ENCODE results near the gene ASXL2. TPM values are rescaled to one million over a fixed set of nuclear protein-coding genes. Genes with fewer than 3 reads are reported as not detected.
A peak's percentile ranks its signal among the peaks of the same experiment; 100 is the strongest.
"Not testable (repeated sequence)": the region's sequence is repeated elsewhere in the genome, so short reads cannot be mapped to it uniquely, and the experiment has no call there.

Gene ASXL2
- total RNA-seq (2014; rRNA removed; shearing (Covaris generic)) = 7.0 and 11.4 TPM in 2 replicates

DNA sequence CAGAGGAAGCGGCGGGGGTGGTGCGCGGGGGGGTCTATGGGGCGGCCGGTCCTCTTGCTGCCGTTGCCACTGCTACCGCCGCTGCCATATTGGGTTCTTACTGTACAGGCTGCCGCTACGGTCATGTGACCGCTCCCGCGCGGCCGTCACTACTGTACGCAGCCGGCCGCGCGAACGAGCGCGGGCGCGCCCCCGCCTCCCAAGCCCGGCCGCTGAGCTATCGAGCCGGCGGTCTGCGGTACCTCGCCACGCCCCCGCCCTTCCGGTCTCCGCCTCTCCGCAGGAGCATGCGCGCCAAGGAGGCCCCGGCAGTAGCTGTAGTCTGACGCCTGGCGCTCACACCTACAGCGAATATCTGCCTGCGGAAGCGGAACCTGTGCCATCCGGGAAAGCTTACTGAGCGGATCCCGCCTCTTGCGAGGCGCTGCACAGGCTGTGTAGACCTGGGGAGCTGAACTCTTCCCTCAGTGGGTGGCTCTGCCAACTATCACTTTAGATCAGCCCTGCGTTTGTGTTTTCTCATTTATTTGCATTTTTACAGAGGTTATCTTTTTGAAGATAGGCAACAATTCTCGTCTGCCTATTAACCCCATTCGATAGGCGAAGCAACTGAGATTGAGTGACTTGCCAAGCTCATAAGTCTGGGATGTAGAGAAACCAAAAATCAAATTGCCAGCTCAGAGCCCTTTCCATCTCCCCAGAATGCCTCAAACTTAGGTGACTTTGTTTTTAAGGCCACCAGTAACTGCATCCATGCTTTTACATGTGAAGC is at the start of gene ASXL2:
ASXL2 (minus strand) TSS at position 127 of the 772 bp plus-strand sequence. CDS start 265 bp downstream, outside the sequence.
- Histone ChIP-seq H3K27ac (peak within 1 kb of the TSS; percentile 82), H3K36me3 (peaks cover 3% of the 10 kb centered on the region; the same call in 1 of the 2 replicates), H3K4me3 (peak within 1 kb of the TSS; percentile 79), H3K9me3 (replicated peaks) (no peaks in the 10 kb centered on the region), H3K4me1 (replicated peaks) (peaks cover 17% of the 10 kb centered on the region), H3K27me3 (replicated peaks) (no peaks in the 10 kb centered on the region)
- DNase-seq (ENCODE audit: low read depth in 1 of 2, low spot score in 2 of 2) = peak; percentile 96 to 97

DNA sequence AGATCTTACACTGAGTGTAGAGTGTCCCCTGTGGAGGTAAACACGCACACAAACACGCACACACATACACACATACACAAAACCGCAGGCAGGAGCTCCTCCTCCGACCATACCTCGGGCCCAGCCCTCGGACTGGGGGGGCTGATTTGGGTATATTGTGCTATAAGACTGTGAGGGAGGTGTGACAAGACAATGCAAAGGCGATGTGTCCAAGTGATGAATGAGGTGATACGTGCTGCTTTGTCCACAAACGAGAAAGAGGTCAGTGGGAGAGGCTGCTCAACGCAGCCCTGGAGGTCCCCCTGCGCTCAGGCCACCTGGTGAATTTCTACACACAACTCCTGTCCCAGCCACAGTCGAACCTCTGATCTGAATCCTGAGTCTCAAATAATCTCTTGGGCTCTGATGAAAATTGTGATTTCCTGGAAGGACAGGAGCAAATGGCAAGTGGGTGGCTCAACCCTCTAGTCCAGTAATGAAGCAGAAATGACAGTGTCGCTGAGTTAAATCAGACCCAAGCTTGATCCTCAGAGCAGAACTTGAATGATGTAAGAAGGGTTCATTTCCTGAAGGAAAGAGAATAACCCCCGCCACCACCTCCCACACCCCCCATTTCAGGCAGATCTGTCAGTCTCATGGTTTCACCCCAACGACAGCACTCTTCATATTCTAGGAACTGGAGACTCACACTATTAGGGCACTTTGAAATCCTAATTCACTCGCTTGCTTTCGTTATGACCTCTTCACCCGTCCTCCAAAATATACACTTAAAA is 48.9 kb upstream of the ASXL2 start:
- no peak overlapping the region for H3K27ac ChIP-seq
- no peaks in the 10 kb centered on the region for H3K4me1 ChIP-seq (replicated peaks)
- no peaks in the 10 kb centered on the region for H3K36me3 ChIP-seq
- no peak overlapping the region for H3K4me3 ChIP-seq
- H3K9me3 ChIP-seq (replicated peaks) = no peaks in the 10 kb centered on the region
- DNase-seq (ENCODE audit: low read depth in 1 of 2, low spot score in 2 of 2) = no peak
- peaks cover 8% of the 10 kb centered on the region for H3K27me3 ChIP-seq (replicated peaks)

DNA sequence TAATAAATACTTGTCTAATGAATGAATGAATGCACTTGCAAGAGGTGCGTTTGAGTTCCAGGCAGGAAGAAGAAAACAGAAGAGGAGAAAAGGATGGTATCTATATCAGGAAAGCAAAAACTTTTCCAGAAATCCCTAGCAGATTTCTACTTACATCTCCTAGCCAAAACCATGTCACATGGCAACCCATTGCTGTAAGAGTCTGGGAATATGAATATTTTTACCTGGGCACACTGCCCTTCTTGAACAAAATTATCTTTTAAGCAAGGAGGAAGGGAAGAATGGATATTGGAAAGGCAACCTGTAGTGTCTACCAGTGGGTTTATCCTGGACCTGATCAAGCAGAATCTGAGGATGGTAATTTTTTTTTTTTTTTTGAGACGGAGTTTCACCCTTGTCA is 44.2 kb upstream of the ASXL2 start:
- Histone ChIP-seq H3K27me3 (replicated peaks) (peaks cover 8% of the 10 kb centered on the region), H3K27ac (no peak overlapping the region), H3K36me3 (no peaks in the 10 kb centered on the region), H3K9me3 (replicated peaks) (no peaks in the 10 kb centered on the region), H3K4me1 (replicated peaks) (peaks cover 13% of the 10 kb centered on the region), H3K4me3 (no peak overlapping the region)
- no peak for DNase-seq (ENCODE audit: low read depth in 1 of 2, low spot score in 2 of 2)

DNA sequence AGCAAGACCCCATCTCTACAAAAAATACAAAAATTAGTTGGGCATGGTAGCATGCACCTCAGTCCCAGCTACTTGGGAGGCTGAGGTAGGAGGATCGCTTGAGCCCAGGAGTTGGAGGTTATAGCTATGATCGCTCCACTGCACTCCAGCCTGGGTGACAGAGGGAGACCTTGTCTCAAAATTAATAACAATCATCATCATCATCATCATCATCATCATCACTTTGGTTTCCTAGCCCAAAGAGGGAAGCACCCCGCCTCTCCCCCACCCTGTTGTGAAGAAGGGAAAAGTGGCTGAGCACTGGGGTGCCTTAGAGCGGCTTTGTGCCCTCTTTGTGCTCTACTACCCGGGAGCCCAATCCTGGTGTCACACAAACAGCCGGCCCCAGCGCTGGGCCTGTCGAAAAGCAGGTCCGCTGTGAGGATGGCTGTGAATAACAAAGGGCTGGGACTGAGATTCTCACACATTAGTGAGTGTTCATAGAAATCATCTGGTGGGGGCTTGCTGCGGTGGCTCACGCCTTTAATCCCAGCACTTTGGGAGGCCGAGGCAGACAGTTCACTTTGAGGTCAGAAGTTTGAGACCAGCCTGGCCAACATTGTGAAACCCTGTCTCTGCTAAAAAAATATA is 42.6 kb upstream of the ASXL2 start:
- Histone ChIP-seq H3K4me1 (replicated peaks) (peaks cover 13% of the 10 kb centered on the region), H3K27me3 (replicated peaks) (peaks cover 8% of the 10 kb centered on the region), H3K27ac (no peak overlapping the region), H3K4me3 (no peak overlapping the region), H3K9me3 (replicated peaks) (no peaks in the 10 kb centered on the region), H3K36me3 (no peaks in the 10 kb centered on the region)
- no peak for DNase-seq (ENCODE audit: low read depth in 1 of 2, low spot score in 2 of 2)

DNA sequence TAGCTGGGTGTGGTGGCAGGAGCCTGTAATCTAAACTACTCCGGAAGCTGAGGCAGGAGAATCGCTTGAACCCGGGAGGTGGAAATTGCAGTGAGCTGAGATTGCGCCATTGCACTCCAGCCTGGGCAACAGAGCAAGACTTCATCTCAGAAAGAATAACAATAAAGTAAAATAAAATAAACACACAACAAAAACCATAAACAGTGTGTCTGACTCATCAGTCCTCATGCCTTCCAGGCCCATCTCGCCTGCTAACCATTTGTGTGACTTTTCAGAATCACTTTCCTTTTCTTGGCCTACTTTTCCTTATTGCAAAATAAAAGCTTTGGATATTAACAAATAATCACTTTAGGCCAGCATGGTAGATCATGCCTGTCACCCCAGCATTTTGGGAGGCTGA is 42.0 kb upstream of the ASXL2 start:
- Histone ChIP-seq H3K4me1 (replicated peaks) (peaks cover 13% of the 10 kb centered on the region), H3K36me3 (no peaks in the 10 kb centered on the region), H3K4me3 (no peak overlapping the region), H3K9me3 (replicated peaks) (no peaks in the 10 kb centered on the region), H3K27ac (no peak overlapping the region), H3K27me3 (replicated peaks) (peaks cover 8% of the 10 kb centered on the region)
- peak; percentile 65 to 91 for DNase-seq (ENCODE audit: low read depth in 1 of 2, low spot score in 2 of 2)

DNA sequence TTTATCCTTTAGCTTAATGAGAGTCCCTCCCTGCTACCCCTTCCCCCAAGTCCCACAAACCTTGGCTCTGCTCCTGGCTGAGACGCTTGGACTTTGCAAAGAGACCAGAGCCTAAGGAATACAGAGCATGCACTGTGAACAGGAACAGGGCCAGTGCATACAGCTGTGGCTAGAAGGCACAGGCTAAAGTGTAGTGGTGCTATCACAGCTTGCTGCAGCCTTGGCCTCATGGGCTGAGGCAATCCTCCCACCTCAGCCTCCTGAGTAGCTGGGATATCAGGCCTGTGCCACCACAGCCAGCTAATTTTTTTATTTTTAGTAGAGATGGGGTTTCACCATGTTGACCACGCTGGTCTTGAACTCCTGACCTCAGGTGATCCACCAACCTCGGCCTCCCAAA is 39.5 kb upstream of the ASXL2 start:
- no peak for DNase-seq (ENCODE audit: low read depth in 1 of 2, low spot score in 2 of 2)
- no peak overlapping the region for H3K4me3 ChIP-seq
- peaks cover 26% of the 10 kb centered on the region for H3K4me1 ChIP-seq (replicated peaks)

DNA sequence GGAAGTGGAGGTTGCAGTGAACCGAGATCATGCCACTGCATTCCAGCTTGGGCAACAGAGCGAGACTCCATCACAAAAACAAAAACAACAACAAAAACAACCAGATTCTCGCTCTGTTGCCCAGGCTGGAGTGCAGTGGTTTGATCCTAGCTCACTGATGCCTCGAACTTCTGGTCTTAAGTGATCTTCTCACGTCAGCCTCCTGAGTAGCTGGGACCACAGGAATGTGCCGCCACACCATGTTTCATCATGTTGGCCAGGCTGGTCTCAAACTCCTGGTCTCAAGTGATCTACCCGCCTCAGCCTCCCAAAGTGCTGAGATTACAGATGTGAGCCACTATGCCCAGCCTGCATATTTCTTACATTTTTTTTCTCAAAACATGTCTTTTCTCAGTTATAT is 39.1 kb upstream of the ASXL2 start:
- not testable (repeated sequence) for H3K36me3 ChIP-seq; H3K27me3 ChIP-seq (replicated peaks); H3K27ac ChIP-seq; H3K9me3 ChIP-seq (replicated peaks); DNase-seq (ENCODE audit: low read depth in 1 of 2, low spot score in 2 of 2); H3K4me3 ChIP-seq
- peaks cover 30% of the 10 kb centered on the region for H3K4me1 ChIP-seq (replicated peaks)

More for the DNA sequence above, 39.5 kb upstream of the ASXL2 start:
- Histone ChIP-seq H3K27ac (no peak overlapping the region), H3K9me3 (replicated peaks) (no peaks in the 10 kb centered on the region), H3K36me3 (no peaks in the 10 kb centered on the region), H3K27me3 (replicated peaks) (peaks cover 4% of the 10 kb centered on the region)

DNA sequence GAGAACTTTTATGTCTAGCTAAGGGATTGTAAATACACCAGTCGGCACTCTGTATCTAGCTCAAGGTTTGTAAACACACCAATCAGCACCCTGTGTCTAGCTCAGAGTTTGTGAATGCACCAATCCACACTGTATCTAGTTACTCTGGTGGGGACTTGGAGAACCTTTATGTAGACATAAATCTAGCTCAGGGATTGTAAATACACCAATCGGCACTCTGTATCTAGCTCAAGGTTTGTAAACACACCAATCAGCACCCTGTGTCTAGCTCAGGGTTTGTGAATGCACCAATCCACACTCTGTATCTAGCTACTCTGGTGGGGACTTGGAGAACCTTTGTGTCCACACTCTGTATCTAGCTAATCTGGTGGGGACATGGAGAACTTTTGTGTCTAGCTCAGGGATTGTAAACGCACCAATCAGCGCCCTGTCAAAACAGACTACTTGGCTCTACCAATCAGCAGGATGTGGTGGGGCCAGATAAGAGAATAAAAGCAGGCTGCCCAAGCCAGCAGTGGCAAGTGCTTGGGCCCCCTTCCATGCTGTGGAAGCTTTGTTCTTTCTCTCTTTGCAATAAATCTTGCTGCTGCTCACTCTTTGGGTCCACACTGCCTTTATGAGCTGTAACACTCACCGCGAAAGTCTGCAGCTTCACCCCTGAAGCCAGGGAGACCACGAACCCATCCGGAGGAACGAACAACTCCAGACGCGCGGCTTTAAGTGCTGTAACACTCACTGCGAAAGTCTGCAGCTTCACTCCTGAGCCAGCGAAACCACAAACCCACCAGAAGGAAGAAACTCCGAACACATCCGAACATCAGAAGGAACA is 37.9 kb upstream of the ASXL2 start:
- not testable (repeated sequence) for H3K27ac ChIP-seq; DNase-seq (ENCODE audit: low read depth in 1 of 2, low spot score in 2 of 2); H3K9me3 ChIP-seq (replicated peaks); H3K36me3 ChIP-seq; H3K27me3 ChIP-seq (replicated peaks); H3K4me3 ChIP-seq
- H3K4me1 ChIP-seq (replicated peaks) = peaks cover 31% of the 10 kb centered on the region

DNA sequence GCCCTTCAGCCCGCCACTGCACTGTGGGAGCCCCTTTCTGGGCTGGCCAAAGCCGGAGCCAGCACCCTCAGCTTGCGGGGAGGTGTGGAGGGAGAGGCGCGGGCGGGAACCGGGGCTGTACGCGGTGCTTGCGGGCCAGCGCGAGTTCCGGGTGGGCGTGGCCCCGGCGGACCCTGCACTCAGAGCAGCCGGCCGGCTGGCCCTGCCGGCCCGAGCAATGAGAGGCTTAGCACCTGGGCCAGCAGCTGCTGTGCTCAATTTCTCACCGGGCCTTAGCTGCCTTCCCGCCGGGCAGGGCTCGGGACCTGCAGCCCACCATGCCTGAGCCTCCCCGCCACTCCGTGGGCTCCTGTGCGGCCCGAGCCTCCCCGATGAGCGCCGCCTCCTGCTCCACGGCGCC is 37.1 kb upstream of the ASXL2 start:
- not testable (repeated sequence) for H3K27ac ChIP-seq; H3K27me3 ChIP-seq (replicated peaks); H3K4me3 ChIP-seq; DNase-seq (ENCODE audit: low read depth in 1 of 2, low spot score in 2 of 2); H3K9me3 ChIP-seq (replicated peaks); H3K36me3 ChIP-seq
- peaks cover 23% of the 10 kb centered on the region for H3K4me1 ChIP-seq (replicated peaks)

DNA sequence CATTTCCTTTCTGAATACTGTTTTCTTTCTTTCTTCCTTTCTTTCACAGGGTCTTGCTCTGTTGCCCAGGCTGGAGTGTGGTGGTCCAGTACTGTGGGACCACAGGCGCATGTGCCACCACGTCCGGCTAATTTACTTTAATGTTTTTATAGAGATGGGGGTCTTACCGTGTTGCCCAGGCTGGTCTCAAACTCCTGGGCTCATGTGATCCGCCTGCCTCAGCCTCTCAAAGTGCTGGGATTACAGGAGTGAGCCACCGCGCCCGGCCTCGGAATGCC is 35.3 kb upstream of the ASXL2 start:
- H3K27me3 ChIP-seq (replicated peaks); DNase-seq (ENCODE audit: low read depth in 1 of 2, low spot score in 2 of 2); H3K27ac ChIP-seq; H3K9me3 ChIP-seq (replicated peaks); H3K36me3 ChIP-seq; H3K4me3 ChIP-seq: not testable (repeated sequence)
- peaks cover 18% of the 10 kb centered on the region for H3K4me1 ChIP-seq (replicated peaks)

DNA sequence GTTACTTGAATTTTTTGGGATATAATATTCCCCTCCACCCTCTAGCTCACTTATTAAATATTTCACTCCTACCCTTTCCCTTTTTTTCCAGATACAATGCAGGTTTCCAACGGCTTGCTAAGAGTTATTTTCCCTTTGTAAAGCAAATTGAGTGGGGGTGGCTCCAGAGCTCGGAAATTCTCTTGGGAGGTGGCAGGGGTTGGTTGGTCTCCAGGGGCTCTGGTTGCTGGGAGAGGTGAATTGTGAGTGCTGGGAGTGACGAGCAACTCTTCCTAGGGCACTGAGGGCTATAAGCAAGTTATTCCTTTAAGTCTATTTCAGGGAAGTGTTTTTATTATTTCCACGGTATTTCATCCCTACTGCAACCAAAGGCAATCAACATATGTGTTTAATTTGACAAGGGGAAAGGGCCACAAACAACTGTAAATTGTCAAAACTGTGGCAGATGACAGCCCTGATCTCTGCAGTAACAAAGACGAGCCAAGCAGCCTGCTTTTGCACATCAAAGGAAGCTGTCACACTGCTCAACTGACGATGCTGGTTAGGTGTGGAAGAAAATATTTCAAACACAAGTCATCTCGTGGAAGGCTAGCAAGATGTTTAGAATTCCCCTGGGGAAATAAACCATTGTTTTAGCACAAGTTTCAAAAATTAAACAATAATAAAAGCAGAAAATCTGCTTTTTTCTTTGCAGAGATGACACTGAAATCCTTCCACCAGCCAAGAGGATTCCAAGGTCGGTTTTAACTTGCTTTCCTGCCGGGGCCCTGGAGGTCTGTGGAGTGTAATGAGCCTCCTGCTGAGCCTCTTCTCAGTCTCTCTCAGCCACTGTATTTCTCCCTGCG is 34.8 kb upstream of the ASXL2 start:
- peak in 1 of 2 experiments; percentile 48 for DNase-seq (ENCODE audit: low read depth in 1 of 2, low spot score in 2 of 2)
- H3K4me3 ChIP-seq = no peak overlapping the region
- H3K9me3 ChIP-seq (replicated peaks) = no peaks in the 10 kb centered on the region
- H3K4me1 ChIP-seq (replicated peaks) = peaks cover 18% of the 10 kb centered on the region
- no peaks in the 10 kb centered on the region for H3K36me3 ChIP-seq
- no peaks in the 10 kb centered on the region for H3K27me3 ChIP-seq (replicated peaks)
- H3K27ac ChIP-seq = no peak overlapping the region

DNA sequence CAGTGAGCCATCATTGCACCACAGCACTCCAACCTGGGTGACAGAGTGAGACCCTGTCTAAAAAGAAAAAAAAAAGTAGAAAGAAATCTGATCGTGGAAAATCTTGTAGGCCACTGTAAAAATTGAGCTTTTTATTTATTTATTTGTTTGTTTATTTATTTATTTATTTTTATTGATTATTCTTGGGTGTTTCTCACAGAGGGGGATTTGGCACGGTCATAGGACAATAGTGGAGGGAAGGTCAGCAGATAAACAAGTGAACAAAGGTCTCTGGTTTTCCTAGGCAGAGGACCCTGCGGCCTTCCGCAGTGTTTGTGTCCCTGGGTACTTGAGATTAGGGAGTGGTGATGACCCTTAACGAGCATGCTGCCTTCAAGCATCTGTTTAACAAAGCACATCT is 31.3 kb upstream of the ASXL2 start:
- not testable (repeated sequence) for H3K27ac ChIP-seq, H3K36me3 ChIP-seq

DNA sequence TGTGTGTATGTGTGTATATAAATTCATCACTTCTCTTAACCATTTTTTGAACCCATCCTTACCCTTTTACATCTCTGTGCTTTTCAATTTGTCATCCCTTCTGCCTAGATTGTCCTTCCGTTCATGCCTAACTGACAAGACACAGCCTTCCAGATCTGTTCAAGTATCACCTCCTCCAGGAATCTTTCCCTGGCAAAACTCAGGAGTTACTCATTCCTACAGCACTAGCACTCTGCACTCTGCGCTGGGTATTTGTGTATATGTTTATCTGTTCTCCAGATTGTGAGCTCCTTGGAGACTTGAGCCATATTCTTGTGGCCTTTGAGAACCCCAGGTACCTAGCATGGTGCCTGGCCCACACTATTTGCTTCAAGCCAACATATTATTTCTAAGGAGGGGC is 26.8 kb upstream of the ASXL2 start:
- no peak overlapping the region for H3K27ac ChIP-seq
- no peak for DNase-seq (ENCODE audit: low read depth in 1 of 2, low spot score in 2 of 2)
- no peaks in the 10 kb centered on the region for H3K27me3 ChIP-seq (replicated peaks)
- H3K4me3 ChIP-seq = no peak overlapping the region
- H3K4me1 ChIP-seq (replicated peaks) = peaks cover under 1% of the 10 kb centered on the region
- H3K36me3 ChIP-seq = no peaks in the 10 kb centered on the region
- H3K9me3 ChIP-seq (replicated peaks) = no peaks in the 10 kb centered on the region

More for the DNA sequence above, 31.3 kb upstream of the ASXL2 start:
- peaks cover 18% of the 10 kb centered on the region for H3K4me1 ChIP-seq (replicated peaks)
- H3K4me3 ChIP-seq; H3K9me3 ChIP-seq (replicated peaks); DNase-seq (ENCODE audit: low read depth in 1 of 2, low spot score in 2 of 2); H3K27me3 ChIP-seq (replicated peaks): not testable (repeated sequence)
